RWPE1 (cell line): ENCODE data around the gene KL.

Experiments
- CTCF ChIA-PET: fragments of 350-600 bp; sonication (Branson Sonifier 250); formaldehyde crosslinking; extraction: SDS; loops from one replicate; lab custom pipeline; 2021; lab: Yijun Ruan, JAX
- POLR2A ChIA-PET: fragments of 400-600 bp; formaldehyde crosslinking; extraction: SDS; loops from one replicate; lab custom pipeline; 2020; ENCODE audit warnings: antibody characterized with exemption; ENCODE audit not compliant: low non-redundant PET; lab: Yijun Ruan, JAX
- DNase-seq: peaks from one replicate; pipeline ENCODE4 v3.0.0; 2012; ENCODE audit warnings: low spot score
- H3K27ac ChIP-seq: fragments of 450-650 bp; 2 replicates; pipeline ENCODE4 v1.5.1; 2017
- CTCF ChIP-seq: fragments of 450-650 bp; conservative IDR thresholded peaks from 2 replicates; pipeline ENCODE4 v1.5.1; 2017; ENCODE audit warnings: low read depth, mild to moderate bottlenecking

KL gene

GRCh38 chr13:33016414-33017322, at the start of gene KL:
Gene KL (plus strand): TSS chr13:33016423. CDS start chr13:33016441, 18 bp downstream.
- H3K27ac ChIP-seq = no peak within 1 kb of the TSS
- CTCF ChIA-PET = interaction anchor here (0.6 to 0.9 kb wide), 2 partner anchors 510 to 987 kb away, joined by 4 to 6 read pairs; no protein-coding TSS in a partner anchor
- no peak for DNase-seq
- POLR2A ChIA-PET = no interaction called here
- no peak for TF ChIP-seq CTCF

- ChIA-PET CTCF (no interaction called here), POLR2A (no interaction called here)
- H3K27ac ChIP-seq = no peak overlapping the region
- TF ChIP-seq CTCF = no peak
- DNase-seq = no peak
Observed at GRCh38 chr13:32967584-32968182, 48.5 kb upstream of the KL start.

GRCh38 chr13:32968316-32968715, 47.9 kb upstream of the KL start:
- H3K27ac ChIP-seq = no peak overlapping the region
- no peak for TF ChIP-seq CTCF
- no peak for DNase-seq
- ChIA-PET CTCF (no interaction called here), POLR2A (no interaction called here)

- ChIA-PET CTCF (no interaction called here), POLR2A (no interaction called here)
- TF ChIP-seq CTCF = no peak
- DNase-seq = no peak
- no peak overlapping the region for H3K27ac ChIP-seq
Observed at GRCh38 chr13:32968793-32969192, 47.4 kb upstream of the KL start.

GRCh38 chr13:32969516-32969941, 46.7 kb upstream of the KL start:
- CTCF ChIA-PET = no interaction called here
- no peak overlapping the region for H3K27ac ChIP-seq
- DNase-seq = no peak
- POLR2A ChIA-PET = no interaction called here
- no peak for TF ChIP-seq CTCF

- H3K27ac ChIP-seq = no peak overlapping the region
- no peak for DNase-seq
- POLR2A ChIA-PET = no interaction called here
- CTCF ChIA-PET = no interaction called here
- no peak for TF ChIP-seq CTCF
Observed at GRCh38 chr13:32976056-32976805, 40.0 kb upstream of the KL start.
